Activated CD8-positive, alpha-beta T cell treated with anti-CD3 and anti-CD28 coated beads, Interleukin-2, amount 10 ng/mL, durations not matched to agents 7 days and 5 days (primary cell): ENCODE measurements around the gene MYO1B. TPM values are rescaled to one million over a fixed set of nuclear protein-coding genes. Genes with fewer than 3 reads are reported as not detected.
"Not testable (repeated sequence)": the region's sequence is repeated elsewhere in the genome, so short reads cannot be mapped to it uniquely, and the experiment has no call there.

ENCODE experiments used
- ATAC-seq: fragments of 150-1000 bp; cut with Tn5 transposase; one replicate; pipeline ENCODE4 v1.10.0; 2021; ENCODE audit warnings: moderate library complexity
- CTCF ChIA-PET: fragments of 350-600 bp; sonication (Branson Sonifier 250); formaldehyde crosslinking; loops from one replicate; lab custom pipeline; 2021; ENCODE audit warnings: antibody characterized with exemption; lab: Charles Lee
- POLR2A ChIA-PET: fragments of 350-600 bp; sonication (Branson Sonifier 250); formaldehyde crosslinking; loops from one replicate; lab custom pipeline; 2021; ENCODE audit warnings: antibody characterized with exemption; lab: Charles Lee
- DNase-seq: peaks from one replicate; pipeline ENCODE4 v3.0.0-alpha.2; 2020
- H3K27ac Mint-ChIP-seq: one replicate; pipeline ENCODE4 v1.8.0; 2021; ENCODE audit warnings: mild to moderate bottlenecking, mixed read lengths
- H3K27me3 Mint-ChIP-seq: one replicate; pipeline ENCODE4 v1.8.0; 2021; ENCODE audit warnings: low read depth, mixed read lengths
- H3K36me3 Mint-ChIP-seq: one replicate; pipeline ENCODE4 v1.8.0; 2021; ENCODE audit warnings: low read depth, mixed read lengths
- H3K4me1 Mint-ChIP-seq: one replicate; pipeline ENCODE4 v1.8.0; 2021; ENCODE audit warnings: low read depth, mixed read lengths
- H3K4me3 Mint-ChIP-seq: one replicate; pipeline ENCODE4 v1.8.0; 2021; ENCODE audit warnings: mild to moderate bottlenecking, mixed read lengths
- H3K9me3 Mint-ChIP-seq: one replicate; pipeline ENCODE4 v1.8.0; 2022; ENCODE audit warnings: mixed read lengths; ENCODE audit not compliant: insufficient read depth
- total RNA-seq, 2 experiments: library from RNA; stranded (reverse); gene quantifications; one replicate each; pipeline ENCODE4 v1.2.3, GENCODE V29; 2021

Gene MYO1B
- total RNA-seq, 2 experiments from 2014 or later: 2.6 to 3.4 TPM

GRCh38 chr2:191452065-191452464 lies 206.9 kb downstream of the MYO1B start:
- Mint-ChIP-seq H3K9me3 (no peaks in the 10 kb centered on the region), H3K27ac (no peak overlapping the region), H3K4me1 (no peaks in the 10 kb centered on the region), H3K36me3 (no peaks in the 10 kb centered on the region), H3K4me3 (no peak overlapping the region), H3K27me3 (peaks cover 6% of the 10 kb centered on the region)
- no peak for DNase-seq
- CTCF ChIA-PET: no interaction called here
- ATAC-seq: no peak
- POLR2A ChIA-PET: interaction anchor here (0.6 kb wide), 1 partner anchor 87 kb away, joined by 4 read pairs; no protein-coding TSS in a partner anchor

GRCh38 chr2:191453761-191454160 lies 208.6 kb downstream of the MYO1B start:
- CTCF ChIA-PET: no interaction called here

DNA sequence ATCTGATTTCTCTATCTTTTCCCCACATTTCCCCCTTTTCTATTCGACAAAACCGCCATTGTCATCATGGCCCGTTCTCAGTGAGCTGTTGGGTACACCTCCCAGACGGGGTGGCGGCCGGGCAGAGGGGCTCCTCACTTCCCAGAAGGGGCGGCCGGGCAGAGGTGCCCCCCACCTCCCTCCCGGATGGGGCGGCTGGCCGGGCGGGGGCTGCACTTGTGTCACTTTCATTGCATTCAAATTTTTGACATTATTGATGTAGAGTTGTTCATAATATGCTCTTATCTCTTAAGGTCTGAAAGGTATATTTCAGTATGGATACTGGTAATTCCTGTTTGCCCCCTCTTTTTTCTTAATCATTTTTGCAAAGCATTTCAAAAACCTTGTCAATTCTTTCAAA lies 211.3 kb downstream of the MYO1B start:
- CTCF ChIA-PET, H3K4me3 Mint-ChIP-seq, ATAC-seq, POLR2A ChIA-PET, H3K36me3 Mint-ChIP-seq, H3K9me3 Mint-ChIP-seq, H3K4me1 Mint-ChIP-seq, DNase-seq, H3K27ac Mint-ChIP-seq, H3K27me3 Mint-ChIP-seq: not testable (repeated sequence)

More at GRCh38 chr2:191453761-191454160, 208.6 kb downstream of the MYO1B start:
- Mint-ChIP-seq H3K4me1 (no peaks in the 10 kb centered on the region), H3K27ac (no peak overlapping the region), H3K27me3 (peaks cover 3% of the 10 kb centered on the region), H3K4me3 (no peak overlapping the region), H3K9me3 (peaks cover 1% of the 10 kb centered on the region), H3K36me3 (no peaks in the 10 kb centered on the region)
- ATAC-seq: no peak
- DNase-seq: no peak
- POLR2A ChIA-PET: no interaction called here

DNA sequence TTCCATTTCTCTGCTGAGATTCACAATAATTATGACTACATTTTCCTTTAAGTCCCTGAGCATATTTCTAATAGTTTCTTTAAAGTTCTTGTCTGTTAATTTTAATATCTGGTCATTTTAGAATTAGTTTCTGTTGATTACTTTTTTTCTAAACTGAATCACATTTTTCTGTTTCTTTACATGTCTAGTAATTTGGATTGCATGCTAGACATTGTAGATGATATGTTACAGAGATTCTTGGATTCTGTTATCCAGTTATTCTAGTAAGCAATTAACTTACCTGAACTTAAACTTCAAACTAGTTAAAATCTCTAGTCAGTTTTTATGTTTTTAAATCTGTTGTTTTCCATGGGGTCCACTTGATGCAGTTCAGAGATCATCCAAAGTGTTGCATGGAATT lies 214.0 kb downstream of the MYO1B start:
- ATAC-seq (no peak), DNase-seq (no peak)
- Mint-ChIP-seq H3K36me3 (no peaks in the 10 kb centered on the region), H3K9me3 (peaks cover 9% of the 10 kb centered on the region), H3K27me3 (peaks cover 8% of the 10 kb centered on the region), H3K4me3 (no peak overlapping the region), H3K27ac (no peak overlapping the region), H3K4me1 (no peaks in the 10 kb centered on the region)
- ChIA-PET POLR2A (no interaction called here), CTCF (no interaction called here)

DNA sequence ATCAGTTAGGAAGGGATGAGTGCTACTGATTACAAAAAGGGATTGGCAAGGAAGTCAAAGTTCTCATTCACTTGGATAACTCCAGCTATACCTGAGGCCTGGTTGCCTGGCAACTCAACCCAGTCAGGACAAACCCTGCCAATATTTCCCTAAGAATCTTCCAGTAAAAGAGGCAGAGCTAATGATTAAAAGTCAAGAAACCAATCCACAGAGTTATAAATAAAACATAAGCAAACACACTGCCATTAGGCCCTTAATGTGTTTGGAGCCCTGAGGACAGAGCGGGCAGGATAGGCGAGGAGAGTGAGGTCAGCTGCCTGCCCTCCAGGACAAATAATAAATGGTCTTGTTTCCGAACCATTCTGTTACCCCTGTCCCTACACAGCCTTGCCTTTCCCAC lies 217.2 kb downstream of the MYO1B start:
- no peaks in the 10 kb centered on the region for H3K36me3 Mint-ChIP-seq
- peaks cover 8% of the 10 kb centered on the region for H3K27me3 Mint-ChIP-seq
- ChIA-PET POLR2A (no interaction called here), CTCF (no interaction called here)
- peaks cover 9% of the 10 kb centered on the region for H3K9me3 Mint-ChIP-seq
- H3K27ac Mint-ChIP-seq: no peak overlapping the region
- DNase-seq (no peak), ATAC-seq (no peak)
- H3K4me1 Mint-ChIP-seq: no peaks in the 10 kb centered on the region
- H3K4me3 Mint-ChIP-seq: no peak overlapping the region

- Mint-ChIP-seq H3K27ac (no peak overlapping the region), H3K4me1 (no peaks in the 10 kb centered on the region), H3K4me3 (no peak overlapping the region), H3K36me3 (no peaks in the 10 kb centered on the region), H3K27me3 (peaks cover 8% of the 10 kb centered on the region), H3K9me3 (peaks cover 7% of the 10 kb centered on the region)
- ATAC-seq (no peak), DNase-seq (no peak)
- CTCF ChIA-PET: no interaction called here
- POLR2A ChIA-PET: no interaction called here
Observed at GRCh38 chr2:191463790-191464189, 218.6 kb downstream of the MYO1B start.

DNA sequence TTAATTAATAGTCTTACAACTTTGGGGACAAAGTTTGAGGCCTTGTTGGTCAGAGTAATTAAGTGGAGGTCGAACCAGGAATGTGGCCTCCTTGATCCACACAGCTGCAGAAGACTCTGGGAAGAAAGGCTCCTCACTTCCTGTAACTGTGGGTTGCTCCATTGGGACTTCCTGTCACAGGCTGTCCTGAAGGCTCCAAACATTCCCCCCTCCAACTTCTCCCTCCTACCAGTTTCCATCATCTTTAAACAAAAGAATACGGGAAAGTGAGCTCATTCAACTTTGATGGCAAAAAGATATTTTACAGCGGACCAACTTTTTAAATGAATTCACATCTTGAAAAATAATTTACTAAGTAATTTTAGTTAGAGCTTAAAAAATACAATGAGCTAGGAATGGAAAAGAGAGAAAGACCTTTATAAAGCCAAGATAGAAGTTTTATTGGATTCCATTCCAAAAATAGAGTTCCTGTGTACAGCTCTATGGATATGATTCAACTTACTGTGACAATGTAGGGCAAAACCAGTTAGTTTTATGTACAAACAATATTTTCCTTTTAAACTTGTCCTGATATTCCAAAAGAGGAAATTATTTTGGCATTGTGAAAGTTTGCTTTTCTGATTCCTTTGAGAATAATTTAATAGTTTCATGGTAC lies 220.7 kb downstream of the MYO1B start:
- ATAC-seq: no peak
- ChIA-PET POLR2A (no interaction called here), CTCF (interaction anchor here (0.6 kb wide), 1 partner anchor 202 kb away, joined by 3 read pairs; no protein-coding TSS in a partner anchor)
- Mint-ChIP-seq H3K4me1 (no peaks in the 10 kb centered on the region), H3K4me3 (no peak overlapping the region), H3K9me3 (no peaks in the 10 kb centered on the region), H3K27me3 (no peaks in the 10 kb centered on the region), H3K36me3 (no peaks in the 10 kb centered on the region), H3K27ac (no peak overlapping the region)
- no peak for DNase-seq

- Mint-ChIP-seq H3K36me3 (no peaks in the 10 kb centered on the region), H3K27me3 (no peaks in the 10 kb centered on the region), H3K27ac (no peak overlapping the region), H3K9me3 (no peaks in the 10 kb centered on the region), H3K4me1 (no peaks in the 10 kb centered on the region), H3K4me3 (no peak overlapping the region)
- ATAC-seq: no peak
- CTCF ChIA-PET: no interaction called here
- POLR2A ChIA-PET: no interaction called here
- DNase-seq: no peak
Observed at GRCh38 chr2:191467113-191467512, 221.9 kb downstream of the MYO1B start.

- Mint-ChIP-seq H3K9me3 (no peaks in the 10 kb centered on the region), H3K4me1 (no peaks in the 10 kb centered on the region), H3K27ac (no peak overlapping the region), H3K27me3 (no peaks in the 10 kb centered on the region), H3K36me3 (no peaks in the 10 kb centered on the region), H3K4me3 (no peak overlapping the region)
- POLR2A ChIA-PET: no interaction called here
- CTCF ChIA-PET: no interaction called here
- no peak for DNase-seq
- ATAC-seq: no peak
Observed at GRCh38 chr2:191470306-191470705, 225.1 kb downstream of the MYO1B start.

- Mint-ChIP-seq H3K9me3 (no peaks in the 10 kb centered on the region), H3K27ac (no peak overlapping the region), H3K4me3 (no peak overlapping the region), H3K27me3 (no peaks in the 10 kb centered on the region), H3K36me3 (no peaks in the 10 kb centered on the region), H3K4me1 (no peaks in the 10 kb centered on the region)
- DNase-seq (no peak), ATAC-seq (no peak)
- CTCF ChIA-PET: no interaction called here
- POLR2A ChIA-PET: no interaction called here
Observed at GRCh38 chr2:191474464-191474863, 229.3 kb downstream of the MYO1B start.

Other genes with a start within 250 kb of the MYO1B start
- 100 to 1,000 TPM; 472 to 473 TPM for gene STAT1, start 231.2 kb upstream of the MYO1B start, total RNA-seq
- 100 to 1,000 TPM; 154 to 157 TPM for gene STAT4, start 94.4 kb upstream of the MYO1B start, total RNA-seq